ENCODE results near the gene RNF112.
A peak's percentile ranks its signal among the peaks of the same experiment; 100 is the strongest.

The RNF112 gene

GRCh38 chr17:19377602-19378415 is 33.2 kb upstream of the RNF112 start:
- in situ Hi-C loops (cut with HindIII; ENCODE audit: low pct_ligation_motif_present, low sequenced_read_pairs), result no loop called here
- Histone ChIP-seq H3K27me3 (replicated peaks) (no peaks in the 10 kb centered on the region), H3K36me3 (replicated peaks) (peaks cover 32% of the 10 kb centered on the region), H3K4me3 (ENCODE audit: low read depth, low read length) (peak overlapping the region; percentile 82), H3K27ac (peak overlapping the region; percentile 87)
- no peak for TF ChIP-seq CTCF (IDR thresholded peaks at IDR 0.05; ENCODE audit: low read depth, low read length, missing control alignments)
- peak; percentile 97 for DNase-seq

- Histone ChIP-seq H3K27me3 (replicated peaks) (no peaks in the 10 kb centered on the region), H3K27ac (peak within 1 kb of the TSS; percentile 87), H3K36me3 (replicated peaks) (peaks cover 38% of the 10 kb centered on the region), H3K4me3 (ENCODE audit: low read depth, low read length) (peak within 1 kb of the TSS; percentile 82)
- TF ChIP-seq CTCF (IDR thresholded peaks at IDR 0.05; ENCODE audit: low read depth, low read length, missing control alignments), result no peak
- in situ Hi-C loops (cut with HindIII; ENCODE audit: low pct_ligation_motif_present, low sequenced_read_pairs), result no loop called here
- no peak for DNase-seq
Observed at GRCh38 chr17:19378416-19379360, 32.3 kb upstream of the RNF112 start, which contains the start of gene MAPK7. Gene MAPK7, plus strand, starts transcription at chr17:19378498. Its CDS starts 403 bp downstream, at chr17:19378901.

- in situ Hi-C loops (cut with HindIII; ENCODE audit: low pct_ligation_motif_present, low sequenced_read_pairs), result no loop called here
- Histone ChIP-seq H3K4me3 (ENCODE audit: low read depth, low read length) (peak overlapping the region; percentile 82), H3K27ac (no peak overlapping the region), H3K36me3 (replicated peaks) (peaks cover 45% of the 10 kb centered on the region), H3K27me3 (replicated peaks) (no peaks in the 10 kb centered on the region)
- TF ChIP-seq CTCF (IDR thresholded peaks at IDR 0.05; ENCODE audit: low read depth, low read length, missing control alignments), result peak; percentile 11
- no peak for DNase-seq
Observed at GRCh38 chr17:19379361-19380065, 31.5 kb upstream of the RNF112 start.

- Histone ChIP-seq H3K36me3 (replicated peaks) (peaks cover 52% of the 10 kb centered on the region), H3K4me3 (ENCODE audit: low read depth, low read length) (no peak overlapping the region), H3K27ac (no peak overlapping the region), H3K27me3 (replicated peaks) (no peaks in the 10 kb centered on the region)
- in situ Hi-C loops (cut with HindIII; ENCODE audit: low pct_ligation_motif_present, low sequenced_read_pairs), result no loop called here
- no peak for TF ChIP-seq CTCF (IDR thresholded peaks at IDR 0.05; ENCODE audit: low read depth, low read length, missing control alignments)
- DNase-seq, result no peak
Observed at GRCh38 chr17:19380481-19381301, 30.3 kb upstream of the RNF112 start.

GRCh38 chr17:19381361-19381740 is 29.7 kb upstream of the RNF112 start:
- Histone ChIP-seq H3K4me3 (ENCODE audit: low read depth, low read length) (no peak overlapping the region), H3K27me3 (replicated peaks) (no peaks in the 10 kb centered on the region), H3K36me3 (replicated peaks) (peaks cover 52% of the 10 kb centered on the region), H3K27ac (no peak overlapping the region)
- in situ Hi-C loops (cut with HindIII; ENCODE audit: low pct_ligation_motif_present, low sequenced_read_pairs), result no loop called here
- no peak for DNase-seq
- no peak for TF ChIP-seq CTCF (IDR thresholded peaks at IDR 0.05; ENCODE audit: low read depth, low read length, missing control alignments)

Measured in brain microvascular endothelial cell (primary cell).